Measurements from ENCODE around the gene CLEC2D.
A peak's percentile ranks its signal among the peaks of the same experiment; 100 is the strongest.
"Not testable (repeated sequence)": the region's sequence is repeated elsewhere in the genome, so short reads cannot be mapped to it uniquely, and the experiment has no call there.

Gene CLEC2D

GRCh38 chr12:9660046-9660445 lies 9.5 kb upstream of the CLEC2D start:
- no peak for DNase-seq (ENCODE audit: low spot score)

- no peak for DNase-seq (ENCODE audit: low spot score)
Observed at GRCh38 chr12:9661720-9662119, 7.8 kb upstream of the CLEC2D start.

- peak; percentile 22 for DNase-seq (ENCODE audit: low spot score)
Observed at GRCh38 chr12:9662488-9662887, 7.0 kb upstream of the CLEC2D start.

GRCh38 chr12:9667403-9668160 lies 1.9 kb upstream of the CLEC2D start:
- DNase-seq (ENCODE audit: low spot score) = no peak

GRCh38 chr12:9668161-9669018 lies 1.1 kb upstream of the CLEC2D start:
- no peak for DNase-seq (ENCODE audit: low spot score)

GRCh38 chr12:9669019-9669326 lies 540 bp upstream of the CLEC2D start:
- DNase-seq (ENCODE audit: low spot score) = no peak

- not testable (repeated sequence) for DNase-seq (ENCODE audit: low spot score)
Observed at GRCh38 chr12:9672340-9672739, 2.8 kb downstream of the CLEC2D start.

- DNase-seq (ENCODE audit: low spot score) = peak; percentile 53
Observed at GRCh38 chr12:9673404-9674225, 4.1 kb downstream of the CLEC2D start.

- DNase-seq (ENCODE audit: low spot score) = peak; percentile 67
Observed at GRCh38 chr12:9674226-9674590, 4.7 kb downstream of the CLEC2D start.

GRCh38 chr12:9682508-9682907 lies 13.0 kb downstream of the CLEC2D start:
- not testable (repeated sequence) for DNase-seq (ENCODE audit: low spot score)

GRCh38 chr12:9682949-9683348 lies 13.4 kb downstream of the CLEC2D start:
- DNase-seq (ENCODE audit: low spot score) = not testable (repeated sequence)

- not testable (repeated sequence) for DNase-seq (ENCODE audit: low spot score)
Observed at GRCh38 chr12:9685366-9685765, 15.9 kb downstream of the CLEC2D start.

GRCh38 chr12:9685915-9686314 lies 16.4 kb downstream of the CLEC2D start:
- no peak for DNase-seq (ENCODE audit: low spot score)

GRCh38 chr12:9687228-9687627 lies 17.7 kb downstream of the CLEC2D start:
- DNase-seq (ENCODE audit: low spot score) = no peak

GRCh38 chr12:9692909-9693308 lies 23.4 kb downstream of the CLEC2D start:
- DNase-seq (ENCODE audit: low spot score) = no peak

GRCh38 chr12:9694241-9694640 lies 24.7 kb downstream of the CLEC2D start:
- DNase-seq (ENCODE audit: low spot score) = no peak

GRCh38 chr12:9695150-9695549 lies 25.6 kb downstream of the CLEC2D start:
- not testable (repeated sequence) for DNase-seq (ENCODE audit: low spot score)

GRCh38 chr12:9695661-9696060 lies 26.1 kb downstream of the CLEC2D start:
- DNase-seq (ENCODE audit: low spot score) = not testable (repeated sequence)

GRCh38 chr12:9697619-9698018 lies 28.1 kb downstream of the CLEC2D start:
- no peak for DNase-seq (ENCODE audit: low spot score)

- no peak for DNase-seq (ENCODE audit: low spot score)
Observed at GRCh38 chr12:9698681-9699080, 29.2 kb downstream of the CLEC2D start.

- DNase-seq (ENCODE audit: low spot score) = no peak
Observed at GRCh38 chr12:9699269-9699897, 29.9 kb downstream of the CLEC2D start.

All from CD4-positive, alpha-beta T cell treated with Interleukin-6 at 100 ng/mL for 8 hours (primary cell).